ENCODE results near the gene SMYD3. TPM values are rescaled to one million over a fixed set of nuclear protein-coding genes. Genes with fewer than 3 reads are reported as not detected.
"Not testable (repeated sequence)": the region's sequence is repeated elsewhere in the genome, so short reads cannot be mapped to it uniquely, and the experiment has no call there.

Gene SMYD3
- total RNA-seq, 2 experiments from 2014 or later, result 21.3 to 21.4 TPM

DNA sequence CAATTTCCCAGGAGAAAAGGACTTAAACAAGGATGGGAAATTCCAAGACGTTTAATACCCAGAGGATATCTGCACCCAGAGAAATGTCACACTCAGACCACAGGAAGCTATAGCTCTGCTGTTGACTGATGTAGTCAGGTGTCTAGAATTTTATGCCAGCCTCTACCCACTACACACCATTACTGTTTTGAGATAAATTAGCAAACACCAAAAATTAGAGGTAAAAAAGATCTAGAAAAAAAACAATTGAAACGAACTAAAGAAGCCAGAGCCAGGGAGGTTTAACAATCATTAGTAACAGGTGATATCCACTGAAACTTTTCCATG, 519.9 kb downstream of the SMYD3 start:
- no peaks in the 10 kb centered on the region for H3K27me3 Mint-ChIP-seq (ENCODE audit: low read depth)
- peaks cover 4% of the 10 kb centered on the region for H3K36me3 Mint-ChIP-seq (ENCODE audit: low read depth)
- no peak overlapping the region for H3K27ac Mint-ChIP-seq
- CTCF ChIA-PET, result no interaction called here
- H3K4me1 Mint-ChIP-seq (ENCODE audit: low read depth), result peaks cover 3% of the 10 kb centered on the region
- no peak overlapping the region for H3K4me3 Mint-ChIP-seq
- DNase-seq, result no peak
- intact Hi-C loops (cut with micrococcal nuclease), result no loop called here
- no peaks in the 10 kb centered on the region for H3K9me3 Mint-ChIP-seq

DNA sequence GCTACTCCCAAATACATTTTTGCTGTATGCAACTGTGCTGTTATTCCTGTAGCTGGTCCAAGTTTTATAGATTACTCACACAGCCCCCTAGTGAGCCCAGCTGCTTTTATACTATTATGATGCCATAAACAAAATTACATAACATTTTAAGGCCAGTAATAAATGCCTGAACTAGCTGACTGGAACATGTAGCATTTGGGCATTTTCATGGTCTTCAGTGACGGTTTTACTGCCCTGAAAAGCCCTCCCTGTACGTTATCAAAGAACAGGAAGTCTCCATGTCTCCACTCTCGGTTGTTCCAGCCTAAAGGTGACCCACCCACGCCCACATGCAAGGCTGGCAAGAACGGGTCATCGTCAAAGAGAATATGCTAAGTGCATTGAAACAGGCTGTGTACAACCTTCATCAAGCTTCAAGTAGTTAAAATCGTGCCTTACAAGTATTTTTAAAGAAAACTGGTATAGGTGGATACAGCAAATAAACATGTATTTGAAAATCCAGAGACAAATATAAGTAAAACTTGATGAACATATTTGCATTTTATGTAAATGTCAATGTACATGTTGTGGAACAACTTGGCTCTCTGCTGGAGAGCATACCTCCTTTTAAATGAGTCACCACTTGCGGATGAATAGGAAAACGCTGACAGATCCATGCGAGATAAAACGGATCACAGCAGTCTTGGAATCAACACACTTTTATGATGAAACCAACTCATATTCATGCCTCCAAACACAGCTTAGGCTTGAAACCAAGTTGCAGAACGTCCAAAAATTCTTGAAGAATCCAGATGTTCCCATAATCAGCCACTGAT, 520.5 kb downstream of the SMYD3 start:
- H3K4me1 Mint-ChIP-seq (ENCODE audit: low read depth), result peaks cover 3% of the 10 kb centered on the region
- no peak for DNase-seq
- H3K27me3 Mint-ChIP-seq (ENCODE audit: low read depth), result no peaks in the 10 kb centered on the region
- H3K36me3 Mint-ChIP-seq (ENCODE audit: low read depth), result peaks cover 4% of the 10 kb centered on the region
- no peak overlapping the region for H3K4me3 Mint-ChIP-seq
- CTCF ChIA-PET, result interaction anchor here (0.7 kb wide), 1 partner anchor 750 kb away, joined by 3 read pairs; no protein-coding TSS in a partner anchor
- H3K9me3 Mint-ChIP-seq, result no peaks in the 10 kb centered on the region
- H3K27ac Mint-ChIP-seq, result no peak overlapping the region
- intact Hi-C loops (cut with micrococcal nuclease), result no loop called here

DNA sequence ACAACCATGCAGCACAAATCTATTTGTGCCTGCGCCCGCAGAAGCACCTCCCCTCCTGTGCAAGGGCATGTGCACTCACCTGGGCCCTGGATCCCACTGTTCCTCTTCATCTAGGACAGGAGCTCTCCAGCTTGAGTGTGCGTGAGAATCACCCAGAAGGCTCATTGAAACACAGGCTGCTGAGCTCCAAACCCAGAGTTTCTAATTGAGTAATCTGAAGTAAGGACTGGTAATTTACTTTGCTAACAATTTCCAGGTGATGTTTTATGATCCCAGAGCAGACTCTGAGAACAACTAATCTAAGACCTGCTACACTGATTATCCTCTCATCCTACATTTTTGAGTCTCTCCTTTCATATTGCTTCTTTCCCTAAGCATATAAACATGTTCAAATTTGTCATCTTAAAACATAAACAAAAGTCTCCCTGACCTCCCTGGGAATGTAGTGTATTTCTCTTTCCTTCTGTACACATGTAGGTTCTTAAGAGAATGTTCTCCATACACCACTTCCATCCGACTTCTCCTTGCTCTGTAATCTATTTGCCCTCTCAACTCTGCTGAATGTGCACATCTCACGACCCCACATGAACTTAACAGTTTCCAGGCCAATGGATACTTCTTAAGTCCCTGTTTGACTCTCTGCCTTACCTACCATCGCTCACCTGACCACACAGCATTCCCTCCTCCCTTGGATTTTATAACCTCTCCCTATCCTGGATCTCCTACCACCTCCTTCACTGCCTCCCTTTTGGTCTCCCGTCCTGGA, 522.5 kb downstream of the SMYD3 start:
- no peak overlapping the region for H3K27ac Mint-ChIP-seq
- no peak overlapping the region for H3K4me3 Mint-ChIP-seq
- no peak for DNase-seq

DNA sequence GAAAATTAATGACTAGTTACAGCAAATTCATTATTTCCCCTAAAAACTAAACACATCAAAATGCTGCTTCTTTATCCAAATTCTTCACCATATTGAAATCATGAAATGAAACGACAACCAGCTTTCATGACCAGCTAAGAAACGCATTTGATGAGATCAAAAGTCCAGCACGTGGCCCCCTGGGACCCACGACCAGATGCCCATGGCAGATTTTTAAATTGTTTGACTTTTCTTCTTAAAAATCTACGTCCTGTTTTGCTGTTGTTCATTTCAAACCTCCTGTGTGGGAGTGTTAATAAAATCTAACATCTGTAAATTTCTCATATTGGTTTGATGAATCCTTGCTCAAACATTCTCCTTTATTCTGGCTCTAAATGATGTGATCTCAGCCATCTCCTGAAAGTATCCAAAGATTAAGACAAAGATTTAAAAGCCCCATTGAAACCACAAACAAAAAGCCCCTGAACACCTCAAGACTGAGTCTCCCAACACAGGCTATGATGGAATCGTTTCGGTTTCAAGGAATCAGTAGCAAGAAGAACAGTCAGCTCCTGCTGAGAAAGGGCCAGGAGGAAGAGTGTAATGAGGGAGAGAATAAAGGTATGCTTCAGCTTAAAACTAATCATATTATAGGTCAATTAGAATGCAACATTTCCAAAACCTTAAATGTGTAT, 523.6 kb downstream of the SMYD3 start:
- no peaks in the 10 kb centered on the region for H3K9me3 Mint-ChIP-seq
- H3K4me1 Mint-ChIP-seq (ENCODE audit: low read depth), result peaks cover 3% of the 10 kb centered on the region
- no peaks in the 10 kb centered on the region for H3K27me3 Mint-ChIP-seq (ENCODE audit: low read depth)
- H3K4me3 Mint-ChIP-seq, result no peak overlapping the region
- no peak for DNase-seq
- intact Hi-C loops (cut with micrococcal nuclease), result no loop called here
- H3K27ac Mint-ChIP-seq, result no peak overlapping the region
- H3K36me3 Mint-ChIP-seq (ENCODE audit: low read depth), result peaks cover 2% of the 10 kb centered on the region
- CTCF ChIA-PET, result no interaction called here

More for the DNA sequence above, 522.5 kb downstream of the SMYD3 start:
- H3K27me3 Mint-ChIP-seq (ENCODE audit: low read depth), result no peaks in the 10 kb centered on the region
- no peaks in the 10 kb centered on the region for H3K9me3 Mint-ChIP-seq
- peaks cover 4% of the 10 kb centered on the region for H3K36me3 Mint-ChIP-seq (ENCODE audit: low read depth)
- H3K4me1 Mint-ChIP-seq (ENCODE audit: low read depth), result peaks cover 3% of the 10 kb centered on the region
- CTCF ChIA-PET, result no interaction called here
- intact Hi-C loops (cut with micrococcal nuclease), result no loop called here

DNA sequence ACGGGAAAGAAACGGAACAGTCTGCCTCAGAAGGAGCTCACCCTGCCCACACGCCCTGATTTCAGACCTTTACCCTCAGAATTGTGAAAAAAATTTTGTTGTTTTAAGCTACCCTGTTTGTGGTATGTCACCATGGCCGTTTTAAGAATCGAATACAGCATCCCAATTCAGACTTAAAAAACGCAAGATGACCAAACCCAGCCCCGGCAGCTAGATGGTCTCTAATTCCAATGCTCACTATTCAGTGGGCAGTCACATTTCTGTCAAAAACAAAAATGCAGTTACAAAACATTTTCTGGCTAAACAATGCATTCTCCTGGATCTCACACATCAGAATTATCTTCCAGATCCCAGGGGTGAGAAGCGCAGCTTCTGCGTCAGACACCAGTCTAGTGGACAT, 527.5 kb downstream of the SMYD3 start:
- Mint-ChIP-seq H3K9me3 (no peaks in the 10 kb centered on the region), H3K27ac (no peak overlapping the region), H3K4me1 (ENCODE audit: low read depth) (peaks cover 3% of the 10 kb centered on the region), H3K27me3 (ENCODE audit: low read depth) (no peaks in the 10 kb centered on the region), H3K36me3 (ENCODE audit: low read depth) (peaks cover 2% of the 10 kb centered on the region), H3K4me3 (no peak overlapping the region)
- no peak for DNase-seq
- intact Hi-C loops (cut with micrococcal nuclease), result no loop called here
- CTCF ChIA-PET, result interaction anchor here (0.6 to 1.9 kb wide), 4 partner anchors 39 to 424 kb away, joined by 3 to 4 read pairs (median 3); no protein-coding TSS in a partner anchor

DNA sequence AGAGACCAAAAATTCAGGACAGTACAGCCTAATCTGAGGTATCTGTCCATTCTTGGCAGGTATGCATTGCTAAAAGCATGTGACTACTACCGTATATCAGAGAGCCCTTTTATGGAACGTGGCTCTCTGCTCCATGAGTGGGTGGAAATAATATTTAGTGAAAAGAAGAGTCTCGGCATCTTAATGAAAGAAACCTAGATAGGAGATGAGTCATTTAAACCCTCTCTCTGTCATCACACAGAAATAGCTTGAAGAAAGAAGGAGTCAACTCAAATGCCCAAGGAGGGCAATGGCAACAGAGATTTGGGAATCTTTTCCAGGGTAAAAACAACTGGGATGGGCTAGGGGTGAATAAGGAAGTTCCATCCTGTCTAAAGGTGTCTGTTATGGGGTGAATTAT, 528.2 kb downstream of the SMYD3 start:
- Mint-ChIP-seq H3K27ac (no peak overlapping the region), H3K4me3 (no peak overlapping the region), H3K4me1 (ENCODE audit: low read depth) (no peaks in the 10 kb centered on the region), H3K36me3 (ENCODE audit: low read depth) (no peaks in the 10 kb centered on the region), H3K27me3 (ENCODE audit: low read depth) (no peaks in the 10 kb centered on the region), H3K9me3 (no peaks in the 10 kb centered on the region)
- CTCF ChIA-PET, result interaction anchor here (0.6 to 0.9 kb wide), 2 partner anchors 38 to 823 kb away, joined by 3 read pairs; no protein-coding TSS in a partner anchor
- intact Hi-C loops (cut with micrococcal nuclease), result no loop called here
- DNase-seq, result no peak

DNA sequence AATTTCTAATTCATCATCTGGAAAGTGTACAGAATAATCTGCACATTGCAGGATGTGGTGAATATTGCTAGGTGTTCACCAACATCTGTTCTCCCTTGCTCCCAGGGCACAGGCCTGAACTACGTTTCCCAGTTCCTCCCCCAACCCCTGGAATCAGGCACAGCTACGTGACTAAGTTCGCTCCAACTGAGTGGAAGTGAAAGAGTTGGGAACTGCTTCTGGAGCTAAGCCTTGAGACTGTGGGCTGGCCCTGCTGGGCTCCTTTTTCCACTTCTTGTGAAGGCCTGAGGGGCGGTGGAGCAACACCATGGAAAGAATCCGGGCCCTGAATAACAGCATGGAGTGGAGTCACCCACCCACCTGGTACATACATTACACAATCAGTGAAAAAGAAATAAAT, 534.6 kb downstream of the SMYD3 start:
- Mint-ChIP-seq H3K9me3 (no peaks in the 10 kb centered on the region), H3K27ac (no peak overlapping the region), H3K36me3 (ENCODE audit: low read depth) (peaks cover 1% of the 10 kb centered on the region), H3K4me1 (ENCODE audit: low read depth) (no peaks in the 10 kb centered on the region), H3K4me3 (no peak overlapping the region), H3K27me3 (ENCODE audit: low read depth) (no peaks in the 10 kb centered on the region)
- intact Hi-C loops (cut with micrococcal nuclease), result no loop called here
- CTCF ChIA-PET, result interaction anchor here (0.8 kb wide), 1 partner anchor 264 kb away, joined by 4 read pairs; no protein-coding TSS in a partner anchor
- DNase-seq, result no peak

DNA sequence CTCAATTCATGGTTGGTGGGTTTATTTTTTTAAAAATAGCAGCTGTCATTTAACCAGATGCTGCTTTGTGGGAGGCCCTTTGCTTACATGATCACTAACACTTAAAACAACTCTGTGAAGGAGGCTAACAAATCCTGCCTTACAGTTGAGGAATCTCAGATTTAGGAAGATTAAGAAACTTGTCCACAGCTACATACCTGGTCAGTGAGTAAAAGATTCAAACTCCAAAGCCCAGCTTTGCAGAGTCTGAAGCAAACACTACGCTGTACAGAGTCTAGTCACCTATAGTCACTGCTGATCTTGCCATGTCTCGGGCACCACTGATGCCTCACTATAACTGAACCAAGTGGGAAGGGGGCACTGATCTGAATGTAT, 535.4 kb downstream of the SMYD3 start:
- Mint-ChIP-seq H3K27me3 (ENCODE audit: low read depth) (no peaks in the 10 kb centered on the region), H3K27ac (no peak overlapping the region), H3K4me1 (ENCODE audit: low read depth) (no peaks in the 10 kb centered on the region), H3K4me3 (no peak overlapping the region), H3K36me3 (ENCODE audit: low read depth) (peaks cover 1% of the 10 kb centered on the region), H3K9me3 (no peaks in the 10 kb centered on the region)
- CTCF ChIA-PET, result no interaction called here
- intact Hi-C loops (cut with micrococcal nuclease), result no loop called here
- no peak for DNase-seq

DNA sequence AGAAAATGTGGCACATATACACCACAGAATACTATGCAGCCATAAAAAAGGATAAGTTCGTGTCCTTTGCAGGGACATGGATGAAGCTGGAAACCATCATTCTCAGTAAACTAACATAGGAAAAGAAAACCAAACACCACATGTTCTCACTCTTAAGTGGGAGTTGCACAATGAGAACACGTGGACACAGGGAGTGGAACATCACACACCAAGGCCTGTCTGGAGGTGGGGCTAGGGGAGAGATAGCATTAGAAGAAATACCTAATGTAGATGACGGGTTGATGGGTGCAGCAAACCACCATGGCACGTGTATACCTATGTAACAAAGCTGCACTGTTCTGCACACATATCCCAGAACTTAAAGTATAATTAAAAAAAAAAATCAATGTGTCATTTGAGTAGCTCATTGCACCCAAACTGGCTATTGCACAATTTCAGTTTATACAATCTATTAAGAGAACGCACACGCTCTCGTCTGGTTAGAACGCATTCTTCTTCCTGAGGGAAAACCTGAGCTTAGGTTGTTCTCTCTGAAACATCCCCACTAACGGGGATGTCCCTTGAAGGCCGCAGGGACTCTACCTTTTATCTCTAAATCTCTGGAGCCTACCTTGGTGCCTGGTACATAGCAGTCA, 535.9 kb downstream of the SMYD3 start:
- H3K36me3 Mint-ChIP-seq (ENCODE audit: low read depth); H3K4me3 Mint-ChIP-seq; H3K9me3 Mint-ChIP-seq; CTCF ChIA-PET; H3K4me1 Mint-ChIP-seq (ENCODE audit: low read depth); DNase-seq; H3K27me3 Mint-ChIP-seq (ENCODE audit: low read depth); H3K27ac Mint-ChIP-seq; intact Hi-C loops (cut with micrococcal nuclease): not testable (repeated sequence)

DNA sequence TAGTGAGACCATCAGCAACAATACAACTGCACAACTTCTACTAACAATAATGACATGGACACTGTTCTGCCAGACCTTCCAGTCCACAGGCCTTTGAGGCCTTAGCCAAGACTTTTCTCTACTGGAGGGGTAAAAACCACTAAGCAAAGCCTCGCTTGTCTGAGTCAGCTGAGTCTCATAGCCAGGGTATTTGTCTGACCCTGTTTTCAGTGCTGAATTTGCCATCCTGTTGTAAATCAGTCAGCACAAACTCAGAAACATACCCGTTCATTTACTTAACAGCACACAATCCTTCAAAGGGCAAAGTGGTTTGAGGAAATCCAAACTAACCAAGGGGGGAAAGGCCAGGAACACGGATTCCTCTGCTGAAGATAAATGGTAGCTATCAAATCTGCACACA, 537.8 kb downstream of the SMYD3 start:
- CTCF ChIA-PET, result no interaction called here
- H3K36me3 Mint-ChIP-seq (ENCODE audit: low read depth), result peaks cover 1% of the 10 kb centered on the region
- no peak for DNase-seq
- no peaks in the 10 kb centered on the region for H3K9me3 Mint-ChIP-seq
- intact Hi-C loops (cut with micrococcal nuclease), result no loop called here
- peaks cover 8% of the 10 kb centered on the region for H3K4me1 Mint-ChIP-seq (ENCODE audit: low read depth)
- H3K27ac Mint-ChIP-seq, result no peak overlapping the region
- H3K4me3 Mint-ChIP-seq, result no peak overlapping the region
- H3K27me3 Mint-ChIP-seq (ENCODE audit: low read depth), result no peaks in the 10 kb centered on the region

DNA sequence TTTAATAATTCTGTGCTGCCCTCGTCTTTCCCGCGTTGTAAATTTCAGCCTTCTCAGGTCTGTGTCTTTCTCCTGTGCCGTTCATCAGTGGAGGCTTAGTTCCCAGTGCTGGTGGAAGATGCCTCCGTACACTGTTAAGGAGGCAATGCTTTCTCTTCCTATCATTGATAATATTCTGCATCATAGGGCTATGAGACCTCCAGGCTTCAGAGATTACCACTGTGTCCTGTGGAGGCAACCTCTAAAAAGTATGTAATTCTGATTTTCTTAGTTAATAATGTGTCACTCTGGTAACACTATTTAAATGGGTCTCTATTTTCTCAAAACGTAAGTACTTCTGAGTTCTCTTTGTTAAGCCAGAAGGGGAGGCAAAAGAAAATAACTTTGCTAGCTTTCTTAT, 538.3 kb downstream of the SMYD3 start:
- peaks cover 8% of the 10 kb centered on the region for H3K4me1 Mint-ChIP-seq (ENCODE audit: low read depth)
- DNase-seq, result no peak
- H3K27ac Mint-ChIP-seq, result no peak overlapping the region
- no peak overlapping the region for H3K4me3 Mint-ChIP-seq
- intact Hi-C loops (cut with micrococcal nuclease), result no loop called here
- CTCF ChIA-PET, result interaction anchor here (1.1 kb wide), 1 partner anchor 107 kb away, joined by 3 read pairs; no protein-coding TSS in a partner anchor
- no peaks in the 10 kb centered on the region for H3K27me3 Mint-ChIP-seq (ENCODE audit: low read depth)
- peaks cover 1% of the 10 kb centered on the region for H3K36me3 Mint-ChIP-seq (ENCODE audit: low read depth)
- H3K9me3 Mint-ChIP-seq, result no peaks in the 10 kb centered on the region

DNA sequence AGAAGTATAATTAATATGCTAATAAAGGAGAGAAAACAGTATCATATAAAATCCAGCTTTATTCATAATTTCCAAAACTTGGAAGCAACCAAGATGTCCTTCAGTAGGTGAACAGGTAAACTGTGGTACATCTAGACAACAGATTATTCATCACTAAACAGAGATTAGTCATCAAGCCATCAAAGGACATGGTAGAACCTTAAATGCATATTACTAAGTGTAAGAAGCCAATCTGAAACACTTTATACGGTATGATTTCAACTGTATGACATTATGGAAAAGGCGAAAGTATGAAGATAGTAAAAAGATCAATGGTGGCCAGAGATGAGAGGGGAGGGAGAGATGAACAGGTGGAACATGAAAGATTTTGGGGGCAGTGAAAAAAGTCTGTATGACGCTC, 541.7 kb downstream of the SMYD3 start:
- no peak overlapping the region for H3K27ac Mint-ChIP-seq
- H3K36me3 Mint-ChIP-seq (ENCODE audit: low read depth), result no peaks in the 10 kb centered on the region
- H3K4me1 Mint-ChIP-seq (ENCODE audit: low read depth), result peaks cover 13% of the 10 kb centered on the region
- no peak for DNase-seq
- intact Hi-C loops (cut with micrococcal nuclease), result no loop called here
- no peak overlapping the region for H3K4me3 Mint-ChIP-seq
- H3K27me3 Mint-ChIP-seq (ENCODE audit: low read depth), result no peaks in the 10 kb centered on the region
- CTCF ChIA-PET, result no interaction called here
- no peaks in the 10 kb centered on the region for H3K9me3 Mint-ChIP-seq

All from activated naive CD4-positive, alpha-beta T cell treated with anti-CD3 and anti-CD28 coated beads for 36 hours (primary cell).